Fibroblast of skin of back (primary cell): ENCODE data around the gene CLIC4.
A peak's percentile ranks its signal among the peaks of the same experiment; 100 is the strongest.
"Not testable (repeated sequence)": the region's sequence is repeated elsewhere in the genome, so short reads cannot be mapped to it uniquely, and the experiment has no call there.

Source experiments
- DNase-seq: peaks from one replicate; pipeline ENCODE4 v3.0.0-alpha.2; 2013

Gene CLIC4

GRCh38 chr1:24745711-24746413 is 615 bp downstream of the CLIC4 start:
- DNase-seq: peak; percentile 64

- DNase-seq: no peak
Observed at GRCh38 chr1:24748191-24749121, 3.2 kb downstream of the CLIC4 start.

GRCh38 chr1:24749252-24749651 is 4.0 kb downstream of the CLIC4 start:
- no peak for DNase-seq

- DNase-seq: no peak
Observed at GRCh38 chr1:24749886-24750285, 4.6 kb downstream of the CLIC4 start.

- no peak for DNase-seq
Observed at GRCh38 chr1:24751833-24752232, 6.6 kb downstream of the CLIC4 start.

- DNase-seq: no peak
Observed at GRCh38 chr1:24752305-24752704, 7.1 kb downstream of the CLIC4 start.

GRCh38 chr1:24754229-24754628 is 9.0 kb downstream of the CLIC4 start:
- DNase-seq: peak; percentile 86

GRCh38 chr1:24755323-24755722 is 10.1 kb downstream of the CLIC4 start:
- not testable (repeated sequence) for DNase-seq

GRCh38 chr1:24756395-24756794 is 11.1 kb downstream of the CLIC4 start:
- no peak for DNase-seq

- no peak for DNase-seq
Observed at GRCh38 chr1:24759492-24759891, 14.2 kb downstream of the CLIC4 start.

- no peak for DNase-seq
Observed at GRCh38 chr1:24761582-24761981, 16.3 kb downstream of the CLIC4 start.

GRCh38 chr1:24762133-24762676 is 17.0 kb downstream of the CLIC4 start:
- DNase-seq: no peak

- DNase-seq: no peak
Observed at GRCh38 chr1:24763671-24764070, 18.4 kb downstream of the CLIC4 start.

- DNase-seq: no peak
Observed at GRCh38 chr1:24764439-24764838, 19.2 kb downstream of the CLIC4 start.

GRCh38 chr1:24764848-24765247 is 19.6 kb downstream of the CLIC4 start:
- no peak for DNase-seq

GRCh38 chr1:24765308-24765988 is 20.2 kb downstream of the CLIC4 start:
- DNase-seq: peak; percentile 59

- no peak for DNase-seq
Observed at GRCh38 chr1:24767351-24767750, 22.1 kb downstream of the CLIC4 start.

GRCh38 chr1:24768873-24769605 is 23.8 kb downstream of the CLIC4 start:
- no peak for DNase-seq

- peak; percentile 97 for DNase-seq
Observed at GRCh38 chr1:24769656-24770651, 24.7 kb downstream of the CLIC4 start.

GRCh38 chr1:24770881-24771280 is 25.6 kb downstream of the CLIC4 start:
- DNase-seq: peak; percentile 68

GRCh38 chr1:24771574-24771973 is 26.3 kb downstream of the CLIC4 start:
- no peak for DNase-seq
